ENCODE data around the gene SPPL3. TPM values are rescaled to one million over a fixed set of nuclear protein-coding genes. Genes with fewer than 3 reads are reported as not detected.

The SPPL3 gene
- total RNA-seq, 1 experiment from 2014 or later, result 18.8 TPM

DNA sequence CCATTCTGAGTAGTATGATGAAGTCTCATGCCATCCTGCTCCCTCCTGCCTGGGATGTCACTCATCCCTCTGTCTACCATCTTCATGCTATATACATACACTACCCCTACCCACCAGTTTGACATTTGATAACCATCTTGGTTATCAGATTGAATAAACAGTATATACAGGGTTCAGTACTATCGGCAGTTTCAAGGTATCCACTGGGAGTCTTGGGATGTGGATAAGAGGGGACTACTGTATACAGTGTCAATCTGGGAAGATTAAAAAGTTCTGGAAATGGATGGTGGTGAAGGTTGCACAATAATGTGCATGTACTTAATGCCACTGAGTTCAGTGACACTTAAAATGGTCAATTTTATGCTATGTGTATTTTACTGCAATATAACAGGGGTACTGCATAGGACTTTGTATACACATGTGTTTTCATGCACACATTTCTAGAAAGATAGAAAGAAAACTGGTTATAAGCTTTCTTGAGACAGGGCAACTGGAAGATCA is 22.1 kb downstream of the SPPL3 start:
- Histone ChIP-seq H3K9ac (ENCODE audit: low read length) (no peak overlapping the region), H3K9me2 (replicated peaks; ENCODE audit: low read length) (no peaks in the 10 kb centered on the region)

GRCh38 chr12:120879718-120880300 is 24.3 kb downstream of the SPPL3 start:
- no TSS peak for BruUV-seq (replicated peaks)
- no peaks in the 10 kb centered on the region for H4K20me1 ChIP-seq (ENCODE audit: low read length)
- no peak overlapping the region for H2AFZ ChIP-seq (ENCODE audit: low read length)
- H3K4me2 ChIP-seq (ENCODE audit: low read length), result no peak overlapping the region
- TF ChIP-seq, protein P1, sequence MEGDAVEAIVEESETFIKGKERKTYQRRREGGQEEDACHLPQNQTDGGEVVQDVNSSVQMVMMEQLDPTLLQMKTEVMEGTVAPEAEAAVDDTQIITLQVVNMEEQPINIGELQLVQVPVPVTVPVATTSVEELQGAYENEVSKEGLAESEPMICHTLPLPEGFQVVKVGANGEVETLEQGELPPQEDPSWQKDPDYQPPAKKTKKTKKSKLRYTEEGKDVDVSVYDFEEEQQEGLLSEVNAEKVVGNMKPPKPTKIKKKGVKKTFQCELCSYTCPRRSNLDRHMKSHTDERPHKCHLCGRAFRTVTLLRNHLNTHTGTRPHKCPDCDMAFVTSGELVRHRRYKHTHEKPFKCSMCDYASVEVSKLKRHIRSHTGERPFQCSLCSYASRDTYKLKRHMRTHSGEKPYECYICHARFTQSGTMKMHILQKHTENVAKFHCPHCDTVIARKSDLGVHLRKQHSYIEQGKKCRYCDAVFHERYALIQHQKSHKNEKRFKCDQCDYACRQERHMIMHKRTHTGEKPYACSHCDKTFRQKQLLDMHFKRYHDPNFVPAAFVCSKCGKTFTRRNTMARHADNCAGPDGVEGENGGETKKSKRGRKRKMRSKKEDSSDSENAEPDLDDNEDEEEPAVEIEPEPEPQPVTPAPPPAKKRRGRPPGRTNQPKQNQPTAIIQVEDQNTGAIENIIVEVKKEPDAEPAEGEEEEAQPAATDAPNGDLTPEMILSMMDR (conservative IDR thresholded peaks at IDR 0.05; ENCODE audit: low read depth, low read length), result no peak
- TF ChIP-seq EZH2phosphoT487 (IDR thresholded peaks at IDR 0.05; ENCODE audit: borderline replicate concordance, low read length) (no peak), EZH2 (IDR thresholded peaks at IDR 0.05; ENCODE audit: low read length, unreplicated experiment) (no peak)
- intact Hi-C loops (cut with micrococcal nuclease), result no loop called here
- H3F3A ChIP-seq (ENCODE audit: low read length, unreplicated experiment), result no peaks in the 10 kb centered on the region
- no peak for DNase-seq
- no peaks in the 10 kb centered on the region for H3K4me1 ChIP-seq (ENCODE audit: insufficient read depth, low read length)
- no peaks in the 10 kb centered on the region for H3K9me3 ChIP-seq (ENCODE audit: low read length)
- CTCF ChIA-PET, result no interaction called here
- no peaks in the 10 kb centered on the region for H3K36me3 ChIP-seq (ENCODE audit: low read depth, low read length)
- no peaks in the 10 kb centered on the region for H3K9me2 ChIP-seq (replicated peaks; ENCODE audit: low read length)
- H3K27me3 ChIP-seq (ENCODE audit: low read length), result no peaks in the 10 kb centered on the region
- H3K79me2 ChIP-seq (ENCODE audit: low read length), result peaks cover 88% of the 10 kb centered on the region
- H3K9ac ChIP-seq (ENCODE audit: low read length), result no peak overlapping the region
- no peak for ATAC-seq
- POLR2A ChIA-PET (ENCODE audit: unreplicated experiment), result no interaction called here
- no peak overlapping the region for H3K27ac ChIP-seq (ENCODE audit: low read length)
- no peak overlapping the region for H3K4me3 ChIP-seq (ENCODE audit: low read length)

More for the DNA sequence above, 22.1 kb downstream of the SPPL3 start:
- no peak for TF ChIP-seq EZH2 (IDR thresholded peaks at IDR 0.05; ENCODE audit: low read length, unreplicated experiment)
- TF ChIP-seq EZH2phosphoT487 (IDR thresholded peaks at IDR 0.05; ENCODE audit: borderline replicate concordance, low read length), result no peak
- TF ChIP-seq, protein P1 (conservative IDR thresholded peaks at IDR 0.05; ENCODE audit: low read depth, low read length), result no peak
- Histone ChIP-seq H3K4me1 (ENCODE audit: insufficient read depth, low read length) (no peaks in the 10 kb centered on the region), H3K4me3 (ENCODE audit: low read length) (no peak overlapping the region), H3K4me2 (ENCODE audit: low read length) (no peak overlapping the region), H3K27ac (ENCODE audit: low read length) (no peak overlapping the region), H4K20me1 (ENCODE audit: low read length) (0 out of 2 replicates have a peak, but pooled peaks cover 5% of the 10 kb centered on the region), H3F3A (ENCODE audit: low read length, unreplicated experiment) (no peaks in the 10 kb centered on the region), H3K79me2 (ENCODE audit: low read length) (peaks cover 92% of the 10 kb centered on the region), H3K36me3 (ENCODE audit: low read depth, low read length) (no peaks in the 10 kb centered on the region), H2AFZ (ENCODE audit: low read length) (no peak overlapping the region), H3K9me3 (ENCODE audit: low read length) (no peaks in the 10 kb centered on the region), H3K27me3 (ENCODE audit: low read length) (no peaks in the 10 kb centered on the region)
- POLR2A ChIA-PET (ENCODE audit: unreplicated experiment), result no interaction called here
- no peak for ATAC-seq
- CTCF ChIA-PET, result no interaction called here
- no TSS peak for BruUV-seq (replicated peaks)
- intact Hi-C loops (cut with micrococcal nuclease), result no loop called here
- no peak for DNase-seq

DNA sequence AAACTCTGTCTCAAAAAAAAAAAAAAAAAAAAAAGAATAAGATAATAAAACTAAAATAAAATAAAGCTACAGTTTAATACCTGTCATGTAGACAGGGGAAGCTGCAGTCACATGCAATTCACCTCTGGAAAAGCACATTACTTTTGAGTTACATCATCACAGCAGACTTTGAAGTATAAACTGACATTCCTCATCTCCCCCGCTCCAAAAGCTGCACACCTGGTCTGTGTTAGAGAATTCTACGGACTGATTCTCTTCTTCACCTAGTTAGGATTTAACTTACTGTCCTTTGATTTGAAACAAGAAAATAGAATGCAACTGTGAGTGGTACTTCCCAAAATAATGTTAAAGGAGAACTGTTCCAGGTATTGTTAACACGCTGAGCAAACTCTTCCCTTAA is 25.1 kb downstream of the SPPL3 start:
- Histone ChIP-seq H3K79me2 (ENCODE audit: low read length) (peaks cover 87% of the 10 kb centered on the region), H4K20me1 (ENCODE audit: low read length) (no peaks in the 10 kb centered on the region)
- CTCF ChIA-PET, result no interaction called here

More for the DNA sequence above, 25.1 kb downstream of the SPPL3 start:
- POLR2A ChIA-PET (ENCODE audit: unreplicated experiment), result interaction anchor here (0.6 kb wide), 2 partner anchors 26 to 1144 kb away, joined by 3 to 4 read pairs; no protein-coding TSS in a partner anchor
- H3K9me2 ChIP-seq (replicated peaks; ENCODE audit: low read length), result no peaks in the 10 kb centered on the region
- TF ChIP-seq, protein P1 (conservative IDR thresholded peaks at IDR 0.05; ENCODE audit: low read depth, low read length), result no peak
- TF ChIP-seq EZH2 (IDR thresholded peaks at IDR 0.05; ENCODE audit: low read length, unreplicated experiment) (no peak), EZH2phosphoT487 (IDR thresholded peaks at IDR 0.05; ENCODE audit: borderline replicate concordance, low read length) (no peak)
- H3F3A ChIP-seq (ENCODE audit: low read length, unreplicated experiment), result no peaks in the 10 kb centered on the region
- no peak overlapping the region for H3K9ac ChIP-seq (ENCODE audit: low read length)
- H2AFZ ChIP-seq (ENCODE audit: low read length), result no peak overlapping the region
- no peak for DNase-seq
- H3K4me2 ChIP-seq (ENCODE audit: low read length), result no peak overlapping the region
- no peak for ATAC-seq
- H3K27ac ChIP-seq (ENCODE audit: low read length), result no peak overlapping the region
- H3K9me3 ChIP-seq (ENCODE audit: low read length), result no peaks in the 10 kb centered on the region
- intact Hi-C loops (cut with micrococcal nuclease), result no loop called here
- no peak overlapping the region for H3K4me3 ChIP-seq (ENCODE audit: low read length)
- no peaks in the 10 kb centered on the region for H3K4me1 ChIP-seq (ENCODE audit: insufficient read depth, low read length)
- H3K36me3 ChIP-seq (ENCODE audit: low read depth, low read length), result no peaks in the 10 kb centered on the region
- no TSS peak for BruUV-seq (replicated peaks)
- H3K27me3 ChIP-seq (ENCODE audit: low read length), result no peaks in the 10 kb centered on the region

All from PC-3 (cell line).